A549 (cell line): ENCODE results near the gene TSPAN8.

ENCODE experiments used
- CEBPB ChIP-seq, 2 experiments: fragments of >200 bp in 1 of 2; sonication (Bioruptor Twin) in 1 of 2; formaldehyde crosslinking in 1 of 2; IDR thresholded peaks; 2 replicates each; pipeline ENCODE4 v1.6.1; 2012 to 2016
- CHD2 ChIP-seq: fragments of 150-350 bp; IDR thresholded peaks from 2 replicates; pipeline ENCODE4 v1.6.1; 2014; ENCODE audit warnings: low read length; ENCODE audit not compliant: partially characterized antibody
- CHD4 ChIP-seq: fragments of 200-600 bp; sonication (generic); IDR thresholded peaks from 2 replicates; pipeline ENCODE4 v1.6.1; 2016; ENCODE audit warnings: antibody characterized with exemption, mild to moderate bottlenecking, borderline replicate concordance
- CTCF ChIP-seq: fragments of >200 bp; sonication (Bioruptor Twin); formaldehyde crosslinking; IDR thresholded peaks from 3 replicates; pipeline ENCODE4 v1.5.1; 2016
- KDM5A ChIP-seq: fragments of 200-600 bp; sonication (generic); IDR thresholded peaks from 2 replicates; pipeline ENCODE4 v1.6.1; 2016; ENCODE audit warnings: antibody characterized with exemption, mild to moderate bottlenecking
- MYC ChIP-seq: IDR thresholded peaks from 2 replicates; pipeline ENCODE4 v1.6.1; 2012; ENCODE audit warnings: mild to moderate bottlenecking, inconsistent platforms, low read length, improper control_type of control experiment, borderline replicate concordance
- NFE2L2 ChIP-seq: fragments of 150-350 bp; conservative IDR thresholded peaks from 2 replicates; pipeline ENCODE4 v1.6.1; 2014; ENCODE audit warnings: low read length
- RFX5 ChIP-seq: fragments of 450-650 bp; IDR thresholded peaks from 2 replicates; pipeline ENCODE4 v1.7.1; 2014; ENCODE audit warnings: antibody characterized with exemption, mild to moderate bottlenecking, moderate library complexity
- SMC3 ChIP-seq: fragments of >200 bp; sonication (Bioruptor Twin); formaldehyde crosslinking; IDR thresholded peaks from 3 replicates; pipeline ENCODE4 v1.6.1; 2018; ENCODE audit warnings: inconsistent platforms
- ZFP36 ChIP-seq: fragments of 450-650 bp; IDR thresholded peaks from 2 replicates; pipeline ENCODE4 v1.6.1; 2014; ENCODE audit warnings: borderline replicate concordance; ENCODE audit not compliant: partially characterized antibody
- TF ChIP-seq, protein P1 (sequence below): fragments of 200-600 bp; sonication (generic); IDR thresholded peaks from 2 replicates; pipeline ENCODE4 v1.6.1; 2016; ENCODE audit warnings: antibody characterized with exemption, mild to moderate bottlenecking, moderate library complexity
- TF ChIP-seq, protein P2 (sequence below): fragments of 150-350 bp; IDR thresholded peaks from 2 replicates; pipeline ENCODE4 v1.6.1; 2014; ENCODE audit warnings: low read depth, mild to moderate bottlenecking, low read length
- TF ChIP-seq, protein P3 (sequence below): IDR thresholded peaks from 2 replicates; pipeline ENCODE4 v1.6.1; 2012

DNA sequence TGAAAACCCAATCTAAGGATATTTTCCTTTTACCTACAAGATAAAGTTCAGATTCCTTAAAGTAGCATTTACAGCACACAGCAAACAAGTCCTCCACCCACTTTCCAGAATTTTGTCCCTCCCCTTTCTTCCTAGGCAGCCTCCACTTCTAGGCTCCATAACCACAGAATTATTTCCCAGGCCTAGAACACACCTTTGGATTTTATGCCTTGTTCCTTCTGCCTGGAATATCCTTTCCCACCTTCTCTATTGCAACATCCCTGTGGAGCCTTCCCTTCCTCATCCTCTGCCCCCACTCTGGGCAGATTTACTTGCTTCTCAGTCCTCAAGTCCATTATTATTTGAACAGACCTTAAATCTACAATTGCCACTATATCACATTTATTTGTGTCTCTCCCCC lies 2.1 kb upstream of the TSPAN8 start:
- TF ChIP-seq KDM5A (no peak), CTCF (no peak), SMC3 (no peak), RFX5 (no peak), ZFP36 (no peak), CEBPB (IDR thresholded peaks at IDR 0.05) (no peak), CHD4 (no peak), MYC (no peak), NFE2L2 (no peak), CHD2 (no peak)
- TF ChIP-seq, protein P1, sequence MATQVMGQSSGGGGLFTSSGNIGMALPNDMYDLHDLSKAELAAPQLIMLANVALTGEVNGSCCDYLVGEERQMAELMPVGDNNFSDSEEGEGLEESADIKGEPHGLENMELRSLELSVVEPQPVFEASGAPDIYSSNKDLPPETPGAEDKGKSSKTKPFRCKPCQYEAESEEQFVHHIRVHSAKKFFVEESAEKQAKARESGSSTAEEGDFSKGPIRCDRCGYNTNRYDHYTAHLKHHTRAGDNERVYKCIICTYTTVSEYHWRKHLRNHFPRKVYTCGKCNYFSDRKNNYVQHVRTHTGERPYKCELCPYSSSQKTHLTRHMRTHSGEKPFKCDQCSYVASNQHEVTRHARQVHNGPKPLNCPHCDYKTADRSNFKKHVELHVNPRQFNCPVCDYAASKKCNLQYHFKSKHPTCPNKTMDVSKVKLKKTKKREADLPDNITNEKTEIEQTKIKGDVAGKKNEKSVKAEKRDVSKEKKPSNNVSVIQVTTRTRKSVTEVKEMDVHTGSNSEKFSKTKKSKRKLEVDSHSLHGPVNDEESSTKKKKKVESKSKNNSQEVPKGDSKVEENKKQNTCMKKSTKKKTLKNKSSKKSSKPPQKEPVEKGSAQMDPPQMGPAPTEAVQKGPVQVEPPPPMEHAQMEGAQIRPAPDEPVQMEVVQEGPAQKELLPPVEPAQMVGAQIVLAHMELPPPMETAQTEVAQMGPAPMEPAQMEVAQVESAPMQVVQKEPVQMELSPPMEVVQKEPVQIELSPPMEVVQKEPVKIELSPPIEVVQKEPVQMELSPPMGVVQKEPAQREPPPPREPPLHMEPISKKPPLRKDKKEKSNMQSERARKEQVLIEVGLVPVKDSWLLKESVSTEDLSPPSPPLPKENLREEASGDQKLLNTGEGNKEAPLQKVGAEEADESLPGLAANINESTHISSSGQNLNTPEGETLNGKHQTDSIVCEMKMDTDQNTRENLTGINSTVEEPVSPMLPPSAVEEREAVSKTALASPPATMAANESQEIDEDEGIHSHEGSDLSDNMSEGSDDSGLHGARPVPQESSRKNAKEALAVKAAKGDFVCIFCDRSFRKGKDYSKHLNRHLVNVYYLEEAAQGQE, result no peak
- TF ChIP-seq, protein P2, sequence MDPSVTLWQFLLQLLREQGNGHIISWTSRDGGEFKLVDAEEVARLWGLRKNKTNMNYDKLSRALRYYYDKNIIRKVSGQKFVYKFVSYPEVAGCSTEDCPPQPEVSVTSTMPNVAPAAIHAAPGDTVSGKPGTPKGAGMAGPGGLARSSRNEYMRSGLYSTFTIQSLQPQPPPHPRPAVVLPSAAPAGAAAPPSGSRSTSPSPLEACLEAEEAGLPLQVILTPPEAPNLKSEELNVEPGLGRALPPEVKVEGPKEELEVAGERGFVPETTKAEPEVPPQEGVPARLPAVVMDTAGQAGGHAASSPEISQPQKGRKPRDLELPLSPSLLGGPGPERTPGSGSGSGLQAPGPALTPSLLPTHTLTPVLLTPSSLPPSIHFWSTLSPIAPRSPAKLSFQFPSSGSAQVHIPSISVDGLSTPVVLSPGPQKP, result no peak
- TF ChIP-seq, protein P3, sequence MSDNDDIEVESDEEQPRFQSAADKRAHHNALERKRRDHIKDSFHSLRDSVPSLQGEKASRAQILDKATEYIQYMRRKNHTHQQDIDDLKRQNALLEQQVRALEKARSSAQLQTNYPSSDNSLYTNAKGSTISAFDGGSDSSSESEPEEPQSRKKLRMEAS, result no peak
